AML-193 (cell line): ENCODE data around the gene SPATS1.
A peak's percentile ranks its signal among the peaks of the same experiment; 100 is the strongest.

ENCODE experiments used
- DNase-seq, 2 experiments: peaks; one replicate each; lab custom pipeline; 2025; lab: John Stamatoyannopoulos, UW

Gene SPATS1, protein sequence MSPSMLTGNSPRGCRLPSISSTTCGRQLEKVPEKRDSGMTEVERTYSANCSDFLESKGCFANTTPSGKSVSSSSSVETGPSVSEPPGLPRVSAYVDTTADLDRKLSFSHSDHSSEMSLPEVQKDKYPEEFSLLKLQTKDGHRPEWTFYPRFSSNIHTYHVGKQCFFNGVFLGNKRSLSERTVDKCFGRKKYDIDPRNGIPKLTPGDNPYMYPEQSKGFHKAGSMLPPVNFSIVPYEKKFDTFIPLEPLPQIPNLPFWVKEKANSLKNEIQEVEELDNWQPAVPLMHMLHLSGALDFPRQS

DNA sequence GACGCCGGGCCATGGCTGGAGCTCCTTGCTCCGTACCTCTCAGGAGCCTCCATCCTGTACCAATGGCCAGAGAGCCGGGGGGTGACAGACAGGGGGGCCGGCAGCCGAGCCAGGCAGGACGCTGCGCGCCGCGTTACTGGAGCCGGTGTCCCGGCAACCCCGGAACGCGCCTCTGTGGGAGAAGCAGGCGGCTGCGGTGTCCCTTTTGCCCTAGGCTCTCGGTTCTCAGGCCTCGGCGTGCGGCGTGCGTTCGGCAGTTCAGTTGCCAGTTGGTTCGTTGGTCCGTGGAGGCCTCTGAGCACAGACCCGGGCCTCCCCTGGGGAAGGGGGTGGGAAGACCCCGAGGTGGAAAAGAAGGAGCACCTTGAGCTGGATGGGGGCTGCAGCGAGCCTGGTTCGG is at the start of gene SPATS1:
Gene SPATS1, plus strand, starts transcription at position 162 of the 400 bp plus-strand sequence. CDS start 446 bp downstream, outside the sequence.
- DNase-seq = no peak

DNA sequence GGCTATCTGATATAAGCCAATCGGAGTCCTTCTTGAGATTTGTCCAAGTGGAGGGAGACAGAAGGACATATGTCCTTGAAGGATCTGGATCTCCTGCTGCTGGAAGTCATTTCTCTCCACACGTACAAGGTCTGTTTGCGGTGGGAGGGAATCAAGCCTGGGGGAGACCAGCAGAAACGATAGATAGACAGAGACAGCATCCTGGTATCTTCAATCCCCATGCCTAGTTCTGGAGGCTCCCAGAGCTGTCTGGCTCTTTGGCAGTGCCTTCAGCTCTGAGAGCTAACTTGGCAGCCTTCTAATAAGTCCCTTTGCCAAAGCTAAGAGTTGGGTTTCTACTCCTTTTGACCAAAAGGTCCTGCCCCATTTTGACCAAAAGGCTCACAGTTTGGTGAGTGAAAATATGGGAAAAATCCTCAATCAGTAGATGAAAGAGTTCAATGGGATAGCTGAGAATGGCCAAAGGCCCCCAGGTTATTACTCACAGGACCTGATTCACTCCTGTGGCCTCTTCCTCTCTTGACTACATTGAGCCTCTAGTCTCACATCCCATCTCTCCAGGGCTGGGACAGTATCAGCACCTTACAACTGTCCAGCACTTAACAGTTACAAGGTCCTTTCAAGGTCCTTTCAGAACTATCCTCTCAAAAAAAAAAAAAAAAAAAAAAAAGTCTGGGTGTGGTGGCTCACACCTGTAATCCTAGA is 49.6 kb upstream of the SPATS1 start:
- DNase-seq = no peak

DNA sequence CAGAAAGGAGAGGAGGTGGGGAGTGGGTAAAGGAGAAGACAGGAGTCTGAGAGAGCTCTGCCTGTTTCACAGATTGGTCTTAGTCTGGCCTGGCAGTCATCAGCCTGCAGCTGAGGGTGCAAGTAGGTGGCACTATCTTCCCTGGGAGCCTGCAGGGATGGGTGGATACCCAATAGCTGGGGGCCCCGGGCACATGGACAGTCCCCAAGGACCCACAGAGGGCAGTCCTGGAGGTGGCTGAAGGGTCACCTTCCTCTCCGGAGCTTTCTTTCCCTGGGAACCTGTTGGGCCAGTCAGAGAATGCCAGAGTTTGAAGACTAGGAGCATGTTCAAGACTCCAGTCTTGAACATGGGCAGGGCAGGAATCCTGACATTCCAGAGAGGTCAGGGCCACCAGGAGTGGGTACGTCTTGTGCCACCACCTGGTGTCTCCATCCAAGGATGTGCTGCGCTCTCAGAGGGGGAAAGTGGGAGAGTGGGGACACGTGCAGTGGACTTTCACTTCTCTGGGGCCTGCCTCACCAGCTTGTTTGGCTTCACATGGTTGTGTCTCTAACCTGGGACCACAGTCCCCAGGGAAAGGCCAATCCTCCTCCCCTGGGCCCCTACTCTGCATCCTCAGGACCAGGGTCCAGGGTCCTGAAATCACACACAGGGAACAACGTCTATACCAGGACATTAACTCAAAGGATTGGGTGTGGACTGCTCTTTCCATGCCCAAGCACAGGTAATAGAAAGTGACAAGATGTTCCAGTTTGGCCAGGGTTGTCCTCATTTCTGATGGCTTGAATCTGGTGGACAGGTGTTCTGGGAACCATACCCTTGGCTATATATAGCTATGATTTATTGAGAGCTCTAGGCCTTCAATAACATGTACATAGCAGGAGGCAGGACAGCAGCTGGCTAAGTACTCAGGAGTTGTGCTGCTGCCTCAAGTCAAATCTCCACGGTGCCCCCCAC is 47.3 kb upstream of the SPATS1 start:
- DNase-seq = no peak

DNA sequence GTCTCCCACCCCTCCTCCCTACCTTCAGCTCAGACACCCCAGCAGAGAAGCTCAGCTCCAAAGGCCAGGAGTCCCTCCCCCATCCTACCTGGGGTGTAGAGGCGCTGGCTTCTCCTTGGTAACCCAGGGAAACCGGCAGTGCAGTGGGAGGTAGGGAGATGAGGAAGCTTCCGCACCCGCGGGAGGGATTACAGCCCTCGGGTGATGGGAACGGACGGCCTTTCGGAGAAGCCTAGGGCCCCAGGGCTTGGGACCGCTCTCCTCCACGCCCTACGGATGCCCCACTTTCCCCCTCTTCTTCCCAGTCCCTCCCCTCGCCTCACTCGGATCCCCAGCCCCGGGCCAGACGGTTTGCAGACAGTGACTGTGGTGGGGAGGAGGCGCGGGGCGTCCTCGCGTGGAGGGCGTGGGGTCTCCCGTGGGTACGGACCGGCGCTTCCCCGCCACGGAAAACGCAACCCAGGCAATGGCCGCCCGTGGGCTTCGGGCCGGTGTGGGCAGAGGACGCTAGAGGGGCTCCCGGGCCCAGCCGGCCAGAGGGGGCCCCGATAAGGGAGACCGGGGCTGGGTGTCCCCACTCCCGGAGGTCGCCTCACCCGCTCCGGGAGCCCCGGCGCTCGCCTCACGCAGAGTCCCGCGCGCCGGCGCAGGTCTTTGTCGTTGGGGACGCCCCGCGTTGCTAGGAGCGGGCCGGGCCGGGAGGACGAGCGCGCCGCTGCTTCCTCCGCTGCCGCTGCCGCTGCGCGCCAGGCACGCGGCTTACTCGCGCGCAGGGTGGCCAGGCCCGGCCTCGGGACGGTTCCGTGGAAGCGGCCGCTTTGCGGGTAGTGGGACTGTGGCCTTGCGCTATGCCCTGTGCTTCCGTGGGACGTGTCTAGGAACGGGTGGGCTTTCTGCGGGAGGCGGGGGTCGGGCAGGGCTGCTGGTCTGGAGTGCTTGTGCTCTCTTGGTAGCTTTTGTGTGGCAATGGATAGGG is 45.1 kb upstream of the SPATS1 start:
- no peak for DNase-seq

DNA sequence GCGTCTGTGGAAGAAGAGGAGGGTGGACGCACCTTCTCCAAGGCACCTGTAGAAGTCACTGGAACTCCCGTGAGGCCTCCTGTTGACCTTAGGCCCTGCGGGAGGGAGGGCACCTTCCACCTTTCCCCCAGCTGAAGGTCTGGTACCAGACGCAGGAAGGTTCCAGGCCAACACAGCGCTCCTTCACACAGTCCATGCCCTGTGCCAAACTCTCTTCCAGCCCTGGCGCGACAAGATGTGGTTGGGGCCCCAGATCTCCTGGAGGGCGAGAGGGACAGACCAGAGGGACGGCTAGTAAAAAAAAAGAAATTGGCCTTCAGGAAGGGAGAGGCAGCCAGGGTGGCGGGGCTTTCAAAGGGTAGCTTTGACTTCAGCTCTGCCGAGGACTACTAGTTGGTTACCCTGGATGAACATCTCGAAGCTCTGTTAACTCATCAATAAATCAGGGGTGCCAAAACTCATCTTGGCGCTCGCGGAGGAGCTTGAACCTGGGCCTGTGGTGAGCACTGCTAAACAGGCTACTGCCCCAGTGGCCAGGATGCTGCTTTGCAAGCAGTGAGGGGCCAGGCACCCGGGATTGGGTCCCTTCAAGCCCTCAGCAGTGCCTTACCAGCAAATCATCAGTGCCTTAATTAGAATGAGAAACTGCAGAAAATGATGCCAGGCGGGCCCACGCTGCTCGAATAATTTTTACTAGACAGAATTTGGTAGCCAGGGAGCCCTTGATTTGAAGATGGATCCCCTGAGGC is 44.2 kb upstream of the SPATS1 start:
- DNase-seq = no peak

DNA sequence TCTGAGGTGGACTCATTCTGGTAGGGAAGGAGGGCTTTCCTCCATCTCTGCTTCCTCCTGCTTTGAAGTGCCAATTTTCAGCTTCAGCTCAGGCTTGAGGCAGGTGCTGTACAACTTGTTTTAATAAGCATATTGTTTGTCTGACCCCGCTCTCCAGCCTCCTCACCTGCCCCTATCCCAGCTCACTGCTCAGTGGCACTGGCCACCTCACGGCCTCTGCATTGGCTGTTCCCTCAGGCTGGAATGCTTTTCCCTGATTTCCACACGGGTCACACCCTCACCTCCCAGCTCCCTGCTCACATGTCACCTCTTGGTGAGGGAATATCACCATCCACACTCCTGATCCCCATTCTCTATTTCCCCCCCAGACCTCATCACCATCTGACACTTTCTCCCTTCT is 43.6 kb upstream of the SPATS1 start:
- no peak for DNase-seq

DNA sequence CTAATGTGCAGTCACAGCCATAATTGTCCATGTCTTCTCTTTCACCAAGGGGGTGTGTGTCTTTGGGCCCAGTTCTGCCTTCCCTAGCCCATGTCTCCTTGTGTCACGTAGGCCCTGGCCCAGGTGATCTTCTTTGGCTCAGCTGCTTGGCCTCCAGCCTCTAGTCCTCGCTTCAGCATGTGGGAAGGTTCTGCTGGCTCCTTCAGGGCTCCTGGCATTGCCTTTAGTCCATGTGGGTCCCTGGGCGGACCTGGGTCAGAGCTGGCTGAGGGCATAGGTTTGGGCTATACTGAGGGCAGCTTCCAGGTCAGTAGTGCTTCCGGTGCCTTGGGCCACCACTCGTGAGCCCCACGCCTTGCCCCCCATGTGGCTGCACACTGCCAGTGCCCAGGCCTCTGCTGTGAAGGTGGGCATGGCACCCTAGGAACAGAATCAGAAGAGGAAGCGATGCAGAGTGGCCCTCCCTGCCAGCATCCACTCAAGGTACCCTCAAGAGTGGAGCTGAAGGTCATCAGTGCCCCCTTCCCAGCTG is 42.1 kb upstream of the SPATS1 start:
- DNase-seq = no peak

DNA sequence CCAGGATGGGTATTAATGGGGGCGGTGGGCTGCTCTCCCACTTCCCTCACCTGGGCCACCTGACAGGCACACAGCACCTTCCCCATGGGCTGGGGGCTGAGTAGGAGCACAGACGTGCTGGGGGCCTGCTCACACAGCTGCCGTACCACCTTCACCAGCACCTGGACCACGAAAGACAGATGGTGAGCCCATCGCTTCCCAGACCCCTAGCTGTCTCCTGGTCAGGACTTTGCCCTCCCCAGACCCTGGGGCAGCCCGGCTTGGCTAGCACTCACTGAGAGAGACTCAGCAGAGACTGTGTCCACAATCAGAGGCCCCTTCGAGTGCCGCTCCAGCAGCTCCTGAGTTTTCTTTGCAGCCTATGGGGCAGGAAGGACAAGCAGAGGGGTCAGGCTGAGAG is 41.3 kb upstream of the SPATS1 start:
- no peak for DNase-seq

DNA sequence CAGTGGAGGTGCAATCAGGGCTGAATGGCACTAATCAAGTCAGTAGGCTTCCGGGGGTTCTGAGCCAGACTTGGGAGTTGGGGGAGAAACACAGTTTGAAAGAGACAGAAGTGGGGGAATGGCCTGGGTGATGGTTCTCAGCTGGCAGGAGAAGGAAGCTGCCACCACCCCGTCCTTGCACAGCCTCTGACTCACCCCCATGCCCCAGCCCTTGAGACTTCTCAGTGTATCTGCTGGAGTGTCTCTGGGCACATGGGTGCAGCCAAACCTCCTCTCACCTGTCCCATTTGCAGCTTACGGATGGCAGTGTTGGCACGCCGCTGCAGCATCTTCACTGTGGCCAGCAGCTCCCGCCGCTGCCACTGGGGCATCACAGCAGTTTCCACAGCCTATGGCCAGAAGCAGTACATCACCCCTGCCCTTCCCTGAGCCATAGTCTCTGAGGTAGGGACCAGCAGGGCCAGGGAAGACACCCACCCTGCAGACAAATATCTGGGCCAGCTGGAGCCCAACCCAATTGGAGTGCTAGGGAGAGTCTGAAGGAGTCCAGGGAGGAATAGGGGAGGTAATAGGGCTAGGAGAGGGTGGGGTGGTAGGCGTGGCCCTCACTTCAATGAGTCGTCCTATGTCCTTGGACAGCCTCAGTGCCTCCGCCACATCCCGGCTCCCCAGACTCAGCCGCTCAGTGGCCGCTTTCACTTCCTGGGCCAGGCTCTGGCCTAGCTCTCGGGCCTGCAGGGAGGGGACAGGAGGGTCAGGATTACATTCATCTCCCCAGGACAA is 40.5 kb upstream of the SPATS1 start:
- no peak for DNase-seq

DNA sequence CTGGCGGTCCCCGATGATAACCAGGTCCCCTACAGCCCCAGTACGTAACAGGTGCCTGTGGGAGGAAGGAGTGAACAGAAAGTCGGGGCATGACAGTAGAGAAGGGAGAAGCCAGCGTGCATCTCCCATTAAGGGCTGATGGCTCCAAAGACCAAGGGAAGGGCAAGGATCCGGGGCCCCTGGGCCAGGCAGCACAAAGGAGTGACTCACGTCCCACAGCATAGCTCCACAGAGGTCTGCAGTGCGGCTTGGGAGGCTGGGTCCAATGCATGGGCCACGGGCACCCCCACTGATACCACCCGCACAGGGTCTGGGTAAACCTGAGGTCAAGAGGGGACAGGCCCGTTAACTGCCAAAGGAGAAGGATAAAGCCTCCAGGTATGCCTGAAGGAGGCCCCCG is 39.6 kb upstream of the SPATS1 start:
- DNase-seq = no peak

DNA sequence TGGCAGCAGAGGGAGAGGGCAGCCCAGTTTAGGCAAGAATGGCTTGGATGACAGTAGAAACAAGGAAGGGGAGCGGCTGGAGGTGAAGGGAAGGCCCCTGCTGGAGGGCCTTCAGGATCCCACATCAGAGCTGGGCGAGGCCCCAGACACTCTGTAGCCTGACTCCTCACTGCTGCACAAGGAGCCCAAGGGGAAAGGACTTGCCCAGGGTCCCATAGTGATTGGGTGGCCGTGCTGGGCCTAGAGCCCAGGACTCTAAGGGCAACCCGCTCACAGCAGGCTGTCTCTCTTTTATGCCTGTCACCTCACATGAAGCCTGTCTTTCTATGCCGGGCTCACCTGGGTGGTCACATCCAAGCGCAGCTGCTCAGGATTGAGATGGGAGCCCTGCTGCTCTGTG is 38.6 kb upstream of the SPATS1 start:
- DNase-seq = no peak

DNA sequence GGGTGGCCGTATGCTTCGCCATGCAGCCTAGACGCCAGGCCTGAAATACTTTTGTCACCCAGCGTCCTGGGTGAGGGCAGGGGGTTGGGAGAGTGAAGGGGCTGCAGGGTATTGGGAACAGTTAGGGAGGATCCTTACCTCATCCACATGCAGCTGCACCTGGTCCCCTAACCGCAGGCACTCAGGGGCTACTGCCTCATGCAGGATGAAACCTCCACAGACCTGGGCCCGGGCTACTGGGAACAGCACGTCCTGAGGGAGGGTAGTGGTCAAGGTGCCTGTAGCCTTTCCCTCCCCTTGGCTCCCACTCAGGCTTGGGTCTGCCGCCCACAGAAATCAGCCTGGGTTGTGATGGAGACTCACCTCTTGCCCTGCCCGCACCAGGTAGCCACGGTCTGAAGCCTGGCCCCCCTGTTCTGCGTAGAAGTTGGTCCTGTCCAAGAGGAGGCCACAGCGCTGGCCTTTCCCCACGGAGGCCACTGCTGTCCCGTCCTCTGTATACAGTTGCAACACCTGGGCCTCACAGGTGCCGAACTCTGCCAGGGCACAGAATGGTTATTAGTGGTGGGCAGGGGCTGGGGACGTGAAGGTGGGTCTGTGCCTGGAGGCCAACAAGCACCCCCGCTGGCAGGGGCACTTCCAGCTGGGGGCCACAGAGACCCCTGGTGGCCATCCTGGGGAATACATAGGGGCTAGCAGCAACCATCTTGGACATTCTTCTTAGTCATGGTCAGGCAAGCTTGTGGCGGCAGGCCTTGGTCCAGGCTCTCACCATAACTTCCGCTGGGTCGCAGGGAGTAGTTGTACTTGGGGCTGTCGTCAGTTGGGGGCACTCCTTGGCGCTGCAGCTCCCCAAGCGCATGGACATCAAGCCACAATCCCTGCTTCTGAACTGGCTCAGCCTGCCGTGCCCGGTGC is 37.9 kb upstream of the SPATS1 start:
- DNase-seq = peak; percentile 26 to 33

DNA sequence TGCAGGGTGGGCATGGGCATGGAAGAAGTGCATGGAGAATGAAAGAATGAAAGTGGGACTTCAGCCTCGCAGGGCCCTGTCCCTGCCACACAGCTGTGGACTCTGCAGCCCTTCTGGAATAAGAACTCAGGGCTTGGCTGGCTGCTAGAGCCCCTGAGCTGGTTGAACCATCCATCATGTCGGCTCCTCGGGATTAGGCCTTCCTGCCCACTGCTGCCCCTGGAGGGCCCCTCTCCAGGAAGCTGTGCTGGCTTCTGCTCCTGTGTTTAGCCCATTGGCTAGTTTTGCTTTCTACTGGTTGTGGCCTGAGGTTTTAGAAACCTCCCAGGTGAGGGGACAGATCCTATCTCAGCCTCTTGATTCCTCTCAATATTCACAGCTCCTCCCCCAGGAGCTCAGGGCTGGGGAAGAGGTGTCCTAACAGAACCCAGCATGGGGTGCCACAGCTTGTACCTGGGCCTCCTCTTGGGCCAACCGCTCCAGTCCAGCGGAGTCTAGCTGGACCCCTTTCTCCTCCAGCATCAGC is 37.2 kb upstream of the SPATS1 start:
- DNase-seq = no peak

DNA sequence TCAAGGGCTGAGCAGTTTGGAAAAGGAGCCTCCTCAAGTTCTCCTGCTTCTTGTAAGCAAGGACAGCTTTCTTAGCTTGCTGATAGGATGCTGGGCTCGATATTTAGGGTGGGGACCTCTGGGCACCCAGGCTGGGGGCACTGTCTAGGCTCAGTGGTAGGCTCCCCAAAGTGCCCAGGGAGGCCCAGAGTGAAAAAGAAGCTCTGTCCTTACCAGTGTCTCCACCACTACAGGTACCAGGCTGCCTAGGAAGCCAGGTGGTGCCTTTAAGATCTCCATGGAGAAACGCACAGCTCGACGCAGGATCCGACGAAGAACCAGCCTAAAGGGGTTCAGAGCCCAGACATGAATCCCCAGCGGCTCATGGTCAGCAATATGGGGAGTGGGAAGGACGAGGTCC is 35.7 kb upstream of the SPATS1 start:
- no peak for DNase-seq

DNA sequence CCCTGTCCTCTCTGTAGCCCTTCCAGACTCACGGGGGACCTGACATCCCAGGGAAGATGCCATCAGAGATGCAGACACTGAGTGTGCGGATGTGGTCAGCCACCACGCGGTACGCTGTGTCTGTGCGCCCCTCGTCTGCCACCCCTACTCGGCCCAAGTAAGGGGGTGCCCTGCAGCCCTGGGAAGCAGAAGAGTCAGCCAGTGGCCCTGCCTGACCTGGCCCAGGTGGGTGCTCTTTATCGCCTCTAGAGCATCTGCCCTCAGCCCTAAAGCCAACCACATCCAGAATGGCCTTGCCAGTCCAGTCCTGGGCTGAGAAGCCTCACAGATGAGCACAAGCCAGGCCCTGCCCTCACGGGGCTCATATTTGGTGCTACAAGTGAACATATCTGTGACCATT is 35.2 kb upstream of the SPATS1 start:
- DNase-seq = no peak

DNA sequence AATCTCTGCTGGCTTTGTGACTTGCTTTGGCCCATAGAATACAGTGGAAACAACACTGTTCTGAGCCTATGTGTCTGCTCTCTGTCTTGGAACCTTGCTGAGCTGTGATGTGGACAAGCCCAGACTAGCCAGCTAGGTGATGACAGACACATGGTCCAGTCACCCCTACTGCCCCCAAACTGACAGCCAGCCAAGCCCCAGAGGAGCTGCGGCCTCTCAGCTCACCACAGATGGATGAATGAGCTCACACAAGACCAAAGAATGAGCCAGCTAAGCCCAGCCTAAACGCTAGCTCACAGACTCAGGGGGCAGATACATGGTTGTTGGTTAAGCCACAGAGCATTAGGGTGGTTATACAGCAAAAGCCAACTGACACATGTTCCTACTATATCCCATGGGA is 33.4 kb upstream of the SPATS1 start:
- DNase-seq = no peak

DNA sequence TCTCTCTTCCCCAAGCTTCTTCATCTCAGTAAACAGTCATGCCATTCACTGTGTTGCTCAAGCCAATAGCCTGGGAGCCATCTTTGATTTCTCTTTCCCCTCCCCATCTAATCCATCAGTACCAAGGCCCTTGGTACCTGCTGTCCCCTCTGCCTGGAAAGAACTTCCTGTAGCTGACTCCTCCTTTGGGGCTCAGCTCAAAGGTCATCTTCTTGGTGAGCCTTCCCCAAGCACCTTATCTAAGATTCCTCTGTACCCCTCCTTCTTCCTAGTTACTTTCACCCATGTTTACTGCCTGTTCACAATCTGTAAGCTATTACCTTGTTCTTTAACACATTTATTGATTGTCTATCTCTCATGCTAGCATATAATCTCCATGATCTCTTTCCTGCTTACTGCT is 32.8 kb upstream of the SPATS1 start:
- no peak for DNase-seq

DNA sequence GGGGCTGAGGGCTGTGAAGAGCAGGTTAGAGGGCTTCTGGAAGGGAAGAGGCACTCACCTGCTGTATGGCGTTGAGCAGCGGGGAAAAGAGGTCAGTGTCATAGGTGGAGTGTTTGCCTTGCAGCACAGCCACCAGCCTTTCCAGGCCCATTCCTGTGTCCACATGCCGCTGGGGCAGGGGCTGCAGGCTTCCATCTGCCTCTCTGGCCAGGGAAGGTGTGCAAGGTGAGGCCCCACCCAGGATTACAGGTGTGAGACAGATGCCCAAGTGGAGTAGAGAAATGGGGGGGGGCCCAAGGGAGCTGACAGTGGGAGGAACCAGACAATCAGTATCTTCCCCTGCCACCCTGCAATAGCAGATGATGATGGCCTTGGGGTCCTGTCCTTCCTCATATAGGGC is 32.2 kb upstream of the SPATS1 start:
- no peak for DNase-seq
